Gastroesophageal sphincter (tissue), 4 donors: ENCODE data around the gene AMDHD2. TPM values are rescaled to one million over a fixed set of nuclear protein-coding genes. Genes with fewer than 3 reads are reported as not detected.

Experiments used
- ATAC-seq: fragments of 150-250 bp; one replicate; pipeline ENCODE4 v1.9.1; 2016; ENCODE audit warnings: mild to moderate bottlenecking, moderate library complexity
- H3K27ac ChIP-seq, 4 donors: fragments of 200-600 bp; sonication (generic) in 3 of 4; 1 replicate in 3 of 4; 2 replicates in 1 of 4; pipeline ENCODE4 v1.5.1; 2016 to 2019
- H3K27me3 ChIP-seq: fragments of 200-600 bp; sonication (generic); one replicate; pipeline ENCODE4 v1.5.1; 2019
- H3K36me3 ChIP-seq, 2 donors: fragments of 200-600 bp; sonication (generic); one replicate each; pipeline ENCODE4 v1.5.1; 2019; ENCODE audit warnings: control low read depth in 1 of 2
- H3K4me1 ChIP-seq, 3 donors: fragments of 200-600 bp; sonication (generic); 1 replicate in 2 of 3; 2 replicates in 1 of 3; pipeline ENCODE4 v1.5.1; 2016 to 2019; ENCODE audit warnings: control low read depth in 2 of 3
- H3K4me3 ChIP-seq, 2 donors: fragments of 200-600 bp; sonication (generic); one replicate each; pipeline ENCODE4 v1.5.1; 2019; ENCODE audit warnings: mild to moderate bottlenecking in 1 of 2, moderate library complexity in 1 of 2
- H3K9me3 ChIP-seq, 3 donors: fragments of 200-600 bp; sonication (generic); one replicate each; pipeline ENCODE4 v1.5.1; 2017 to 2019; ENCODE audit warnings: control low read depth in 2 of 3
- CTCF ChIP-seq, 4 experiments: fragments of 200-600 bp in 2 of 4; fragments of 450-650 bp in 2 of 4; sonication (generic) in 1 of 4; IDR thresholded peaks; one replicate each; pipeline ENCODE4 v1.5.1; 2017 to 2019; ENCODE audit warnings: antibody characterized with exemption in 4 of 4, mild to moderate bottlenecking in 2 of 4, moderate library complexity in 2 of 4
- EP300 ChIP-seq: sonication (generic); formaldehyde crosslinking; IDR thresholded peaks from one replicate; pipeline ENCODE4 v1.6.1; 2017; ENCODE audit warnings: antibody characterized with exemption, mild to moderate bottlenecking
- POLR2A ChIP-seq, 2 donors: fragments of 450-650 bp; IDR thresholded peaks; one replicate each; pipeline ENCODE4 v1.6.1; 2017; ENCODE audit warnings: antibody characterized with exemption in 2 of 2, mild to moderate bottlenecking in 2 of 2, moderate library complexity in 1 of 2
- POLR2AphosphoS5 ChIP-seq: sonication (generic); formaldehyde crosslinking; IDR thresholded peaks from one replicate; pipeline ENCODE4 v1.6.1; 2017; ENCODE audit warnings: antibody characterized with exemption
- WGBS, 2 donors: methylation state at CpG; one replicate each; pipeline ENCODE4 v1.1.5; 2018; ENCODE audit warnings: low coverage in 1 of 2; 5-methylcytosine and 5-hydroxymethylcytosine counted together
- total RNA-seq, 4 donors: library from RNA; depleted of rRNA; stranded (reverse); fragments of >200 nt; gene quantifications; one replicate each; pipeline ENCODE4 v1.1.0, GENCODE V29; 2016

Gene AMDHD2
- total RNA-seq, 4 donors from 2014 or later = 14.0 to 29.1 (median 23.4) TPM

- 85 to 92% methylated on average over 2 to 4 of the region's 36 CpGs for WGBS, 2 donors
- TF ChIP-seq POLR2A (IDR thresholded peaks at IDR 0.05) (no peak), CTCF (IDR thresholded peaks at IDR 0.05) (no peak), POLR2AphosphoS5 (no peak), EP300 (no peak)
- Histone ChIP-seq H3K4me1 (peaks cover 0 to 24% (median 6%) of the 10 kb centered on the region in 3 donors), H3K27me3 (no peaks in the 10 kb centered on the region), H3K4me3 (no peak overlapping the region), H3K9me3 (no peaks in the 10 kb centered on the region), H3K27ac (no peak overlapping the region), H3K36me3 (peaks cover 0 to 70% of the 10 kb centered on the region in 2 donors)
- no peak for ATAC-seq
Measured at GRCh38 chr16:2528161-2529060, 8.2 kb downstream of the AMDHD2 start.

- Histone ChIP-seq H3K9me3 (no peaks in the 10 kb centered on the region), H3K4me1 (peaks cover 0 to 24% (median 6%) of the 10 kb centered on the region in 3 donors), H3K27ac (peak overlapping the region in 1 of 4 donors; percentile 4), H3K4me3 (no peak overlapping the region), H3K27me3 (no peaks in the 10 kb centered on the region), H3K36me3 (peaks cover 0 to 61% of the 10 kb centered on the region in 2 donors)
- WGBS, 2 donors = no CpG with 5 or more reads among the region's 32 CpGs
- ATAC-seq = no peak
- TF ChIP-seq EP300 = no peak
- TF ChIP-seq POLR2A (IDR thresholded peaks at IDR 0.05) = no peak
- TF ChIP-seq CTCF (IDR thresholded peaks at IDR 0.05) = no peak
- no peak for TF ChIP-seq POLR2AphosphoS5
Measured at GRCh38 chr16:2529061-2529931, 9.1 kb downstream of the AMDHD2 start.

GRCh38 chr16:2529961-2530628 is 9.9 kb downstream of the AMDHD2 start:
- ATAC-seq = no peak
- TF ChIP-seq EP300 (no peak), POLR2A (IDR thresholded peaks at IDR 0.05) (no peak), CTCF (IDR thresholded peaks at IDR 0.05) (no peak), POLR2AphosphoS5 (no peak)
- peaks cover 0 to 53% of the 10 kb centered on the region in 2 donors for H3K36me3 ChIP-seq
- H3K27ac ChIP-seq = peak overlapping the region in 1 of 4 donors; percentile 97
- no peaks in the 10 kb centered on the region for H3K27me3 ChIP-seq
- peaks cover 0 to 24% (median 6%) of the 10 kb centered on the region in 3 donors for H3K4me1 ChIP-seq
- WGBS, 2 donors = 87 to 89% methylated on average over 4 to 5 of the region's 15 CpGs
- H3K4me3 ChIP-seq = no peak overlapping the region
- H3K9me3 ChIP-seq = no peaks in the 10 kb centered on the region

- Histone ChIP-seq H3K9me3 (no peaks in the 10 kb centered on the region), H3K4me3 (no peak overlapping the region), H3K36me3 (peaks cover 0 to 46% of the 10 kb centered on the region in 2 donors), H3K27ac (peak overlapping the region; percentile 52 to 99 (median 95)), H3K4me1 (peaks cover 0 to 24% (median 6%) of the 10 kb centered on the region in 3 donors), H3K27me3 (no peaks in the 10 kb centered on the region)
- WGBS, 2 donors = no CpG with 5 or more reads among the region's 14 CpGs
- no peak for ATAC-seq
- no peak for TF ChIP-seq EP300
Measured at GRCh38 chr16:2530629-2531318, 10.6 kb downstream of the AMDHD2 start.
